Thyroid gland (tissue), 4 donors: ENCODE measurements around the gene AKR1A1. TPM values are rescaled to one million over a fixed set of nuclear protein-coding genes. Genes with fewer than 3 reads are reported as not detected.
A peak's percentile ranks its signal among the peaks of the same experiment; 100 is the strongest.

Experiments used
- DNase-seq, 2 donors: peaks; one replicate each; pipeline ENCODE4 v3.0.0-alpha.2; 2019
- H3K27ac ChIP-seq, 3 donors: fragments of 200-600 bp; sonication (generic); 1 replicate in 2 of 3; 2 replicates in 1 of 3; pipeline ENCODE4 v1.5.1; 2016 to 2019; ENCODE audit warnings: mild to moderate bottlenecking in 1 of 3, moderate library complexity in 1 of 3
- H3K27me3 ChIP-seq: fragments of 200-600 bp; sonication (generic); one replicate; pipeline ENCODE4 v1.5.1; 2019
- H3K36me3 ChIP-seq, 2 donors: fragments of 200-600 bp; sonication (generic); one replicate each; pipeline ENCODE4 v1.5.1; 2016 to 2019
- H3K4me1 ChIP-seq, 2 donors: fragments of 200-600 bp; sonication (generic); one replicate each; pipeline ENCODE4 v1.5.1; 2017 to 2019
- H3K4me3 ChIP-seq, 3 donors: fragments of 200-600 bp; sonication (generic); replicated peaks in 1 of 3; 1 replicate in 2 of 3; 2 replicates in 1 of 3; pipeline ENCODE4 v1.5.1; 2016; ENCODE audit warnings: mild to moderate bottlenecking in 1 of 3
- H3K9me3 ChIP-seq: fragments of 200-600 bp; sonication (generic); one replicate; pipeline ENCODE4 v1.5.1; 2017
- CTCF ChIP-seq, 6 experiments: fragments of 200-600 bp in 3 of 6; fragments of 450-650 bp in 3 of 6; sonication (generic) in 3 of 6; IDR thresholded peaks; one replicate each; pipeline ENCODE4 v1.5.1; 2016 to 2019; ENCODE audit warnings: antibody characterized with exemption in 6 of 6, mild to moderate bottlenecking in 2 of 6, inconsistent platforms in 1 of 6, moderate library complexity in 1 of 6
- POLR2A ChIP-seq, 2 donors: fragments of 450-650 bp; IDR thresholded peaks; one replicate each; pipeline ENCODE4 v1.6.1; 2017; ENCODE audit warnings: antibody characterized with exemption in 2 of 2, mild to moderate bottlenecking in 2 of 2, moderate library complexity in 1 of 2
- WGBS, 2 donors: methylation state at CpG; one replicate each; pipeline ENCODE4 v1.1.5; 2017; 5-methylcytosine and 5-hydroxymethylcytosine counted together
- intact Hi-C: fragments of 100-400 bp; cut with DNase I; formaldehyde crosslinking; loops from one replicate; pipeline ENCODE4 v1.15.1; 2023
- total RNA-seq, 4 donors: library from RNA; depleted of rRNA; stranded (reverse); fragments of >200 nt; gene quantifications; one replicate each; pipeline ENCODE4 v1.2.3, GENCODE V29; 2016

The AKR1A1 gene
- 100 to 1,000 TPM in 3 of 4 donors, 10 to 100 TPM in 1; 67.5 to 143 (median 127) TPM for total RNA-seq

- Histone ChIP-seq H3K27ac (peak within 1 kb of the TSS; percentile 80 to 92 (median 91)), H3K27me3 (no peaks in the 10 kb centered on the region), H3K36me3 (no peaks in the 10 kb centered on the region), H3K9me3 (no peaks in the 10 kb centered on the region), H3K4me1 (peaks cover 18 to 26% of the 10 kb centered on the region in 2 donors), H3K4me3 (peak within 1 kb of the TSS; percentile 52 to 64 (median 60))
- TF ChIP-seq POLR2A (IDR thresholded peaks at IDR 0.05) (peak in 1 of 2 donors; percentile 79), CTCF (IDR thresholded peaks at IDR 0.05) (peak in 1 of 6 experiments; percentile 23)
- intact Hi-C loops: no loop called here
- 6 to 7% methylated on average over 16 to 22 of the region's 47 CpGs for WGBS, 2 donors
- peak; percentile 92 to 93 for DNase-seq
These were observed at the start of gene AKR1A1 for GRCh38 chr1:45550401-45551351. TSS of gene AKR1A1 (plus strand) at chr1:45550826. CDS start at chr1:45561795, 10,969 bp downstream.

- H3K9me3 ChIP-seq: no peaks in the 10 kb centered on the region
- TF ChIP-seq POLR2A (IDR thresholded peaks at IDR 0.05) (no peak), CTCF (IDR thresholded peaks at IDR 0.05) (no peak)
- H3K27me3 ChIP-seq: no peaks in the 10 kb centered on the region
- no peak for DNase-seq
- no peaks in the 10 kb centered on the region for H3K36me3 ChIP-seq
- no peak overlapping the region for H3K27ac ChIP-seq
- intact Hi-C loops: no loop called here
- WGBS, 2 donors: 71 to 83% methylated on average over 2 of the region's 2 CpGs
- peaks cover 15 to 24% of the 10 kb centered on the region in 2 donors for H3K4me1 ChIP-seq
- H3K4me3 ChIP-seq: no peak overlapping the region
These were observed 49.1 kb upstream of the AKR1A1 start for GRCh38 chr1:45501505-45501859.

GRCh38 chr1:45503462-45504360, 46.9 kb upstream of the AKR1A1 start:
- TF ChIP-seq CTCF (IDR thresholded peaks at IDR 0.05) (no peak), POLR2A (IDR thresholded peaks at IDR 0.05) (no peak)
- H3K4me1 ChIP-seq: peaks cover 15 to 24% of the 10 kb centered on the region in 2 donors
- no peaks in the 10 kb centered on the region for H3K36me3 ChIP-seq
- intact Hi-C loops: no loop called here
- H3K4me3 ChIP-seq: no peak overlapping the region
- 93 to 94% methylated on average over 14 of the region's 14 CpGs for WGBS, 2 donors
- H3K27ac ChIP-seq: no peak overlapping the region
- H3K9me3 ChIP-seq: no peaks in the 10 kb centered on the region
- no peaks in the 10 kb centered on the region for H3K27me3 ChIP-seq
- no peak for DNase-seq

DNA sequence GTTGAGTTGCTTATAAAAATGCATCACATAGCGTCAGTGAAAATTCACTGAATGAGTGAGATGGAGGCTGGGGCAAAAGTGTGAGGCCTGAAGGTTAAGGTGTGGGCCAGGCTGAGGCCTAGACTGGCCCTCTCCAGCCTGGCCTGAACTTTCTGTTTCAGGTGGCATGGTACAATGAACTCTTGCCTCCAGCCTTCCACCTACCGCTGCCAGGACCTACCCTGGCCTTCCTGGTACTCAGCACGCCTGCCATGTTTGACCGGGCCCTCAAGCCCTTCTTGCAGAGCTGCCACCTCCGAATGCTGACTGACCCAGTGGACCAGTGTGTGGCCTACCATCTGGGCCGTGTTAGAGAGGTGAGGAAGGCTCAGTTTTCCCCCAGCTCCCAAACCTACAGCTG, 43.4 kb upstream of the AKR1A1 start:
- no peaks in the 10 kb centered on the region for H3K9me3 ChIP-seq
- WGBS, 2 donors: 98 to 100% methylated on average over 3 to 6 of the region's 6 CpGs
- intact Hi-C loops: no loop called here
- H3K4me1 ChIP-seq: no peaks in the 10 kb centered on the region
- no peaks in the 10 kb centered on the region for H3K27me3 ChIP-seq
- peaks cover 19 to 29% of the 10 kb centered on the region in 2 donors for H3K36me3 ChIP-seq
- H3K27ac ChIP-seq: no peak overlapping the region
- no peak for TF ChIP-seq POLR2A (IDR thresholded peaks at IDR 0.05)
- no peak for TF ChIP-seq CTCF (IDR thresholded peaks at IDR 0.05)
- no peak overlapping the region for H3K4me3 ChIP-seq
- DNase-seq: no peak
